B cell (primary cell): ENCODE results near the gene OCA2. TPM values are rescaled to one million over a fixed set of nuclear protein-coding genes. Genes with fewer than 3 reads are reported as not detected.

ENCODE experiments used
- ATAC-seq: fragments of 200-7000 bp; cut with Tn5 transposase; one replicate; pipeline ENCODE4 v1.10.0; 2021; ENCODE audit warnings: low read depth, mild to moderate bottlenecking, moderate number of reproducible peaks, moderate library complexity
- CTCF ChIA-PET: fragments of 350-600 bp; sonication (Branson Sonifier 250); formaldehyde crosslinking; loops from one replicate; lab custom pipeline; 2021; ENCODE audit warnings: antibody characterized with exemption, inconsistent platforms; lab: Charles Lee
- POLR2A ChIA-PET: fragments of 350-600 bp; sonication (Branson Sonifier 250); formaldehyde crosslinking; loops from one replicate; lab custom pipeline; 2021; ENCODE audit warnings: antibody characterized with exemption; lab: Charles Lee
- DNase-seq: peaks from one replicate; pipeline ENCODE4 v3.0.0; 2013
- H2AFZ ChIP-seq: 2 replicates; pipeline ENCODE4 v1.6.1; 2012; ENCODE audit warnings: mild to moderate bottlenecking, low read depth, low read length; ENCODE audit not compliant: insufficient read depth, poor library complexity, severe bottlenecking
- H3K27ac ChIP-seq, 2 donors: 1 replicate in 1 of 2; 2 replicates in 1 of 2; pipeline ENCODE4 v1.5.1; 2012 to 2013; ENCODE audit warnings: low read length in 2 of 2, mild to moderate bottlenecking in 2 of 2, moderate library complexity in 1 of 2
- H3K27me3 ChIP-seq, 4 experiments: fragments of 200-600 bp in 1 of 4; sonication (generic) in 1 of 4; replicated peaks in 1 of 4; 1 replicate in 2 of 4; 2 replicates in 2 of 4; pipeline versions ENCODE4 v1.6.1 to v1.7.0; 2013 to 2016; ENCODE audit warnings: low read length in 3 of 4, mild to moderate bottlenecking in 2 of 4, mixed read lengths in 1 of 4, moderate library complexity in 1 of 4; ENCODE audit not compliant: insufficient read depth in 4 of 4, control insufficient read depth in 3 of 4; ENCODE audit errors: control extremely low read depth in 1 of 4
- H3K36me3 ChIP-seq, 2 experiments: replicated peaks in 1 of 2; 1 replicate in 1 of 2; 2 replicates in 1 of 2; pipeline versions ENCODE4 v1.6.1 to v1.7.1; 2013; ENCODE audit warnings: low read length in 1 of 2; ENCODE audit not compliant: insufficient read depth in 2 of 2, control insufficient read depth in 1 of 2; ENCODE audit errors: control extremely low read depth in 1 of 2, extremely low read depth in 1 of 2
- H3K4me1 ChIP-seq, 2 donors: fragments of 200-600 bp in 1 of 2; sonication (generic) in 1 of 2; 1 replicate in 1 of 2; 2 replicates in 1 of 2; pipeline versions ENCODE4 v1.5.1 to v1.6.1; 2013 to 2017; ENCODE audit warnings: low read length in 2 of 2; ENCODE audit not compliant: control insufficient read depth in 2 of 2, insufficient read depth in 2 of 2
- H3K4me2 ChIP-seq: replicated peaks from 2 replicates; pipeline ENCODE3; 2012; ENCODE audit warnings: mild to moderate bottlenecking, low read depth, low read length; ENCODE audit not compliant: poor library complexity, severe bottlenecking
- H3K4me3 ChIP-seq, 5 experiments: fragments of 200-600 bp in 1 of 5; sonication (generic) in 1 of 5; 1 replicate in 3 of 5; 2 replicates in 2 of 5; pipeline versions ENCODE4 v1.5.1 to v1.7.0; 2011 to 2016; ENCODE audit warnings: low read length in 4 of 5, mild to moderate bottlenecking in 4 of 5, low read depth in 2 of 5, control low read depth in 1 of 5, moderate library complexity in 1 of 5; ENCODE audit not compliant: insufficient read depth in 1 of 5; ENCODE audit errors: control extremely low read depth in 1 of 5, extremely low read depth in 1 of 5
- H3K79me2 ChIP-seq: fragments of 200-600 bp; sonication (generic); one replicate; pipeline ENCODE4 v1.6.0; 2016; ENCODE audit warnings: low read length; ENCODE audit not compliant: control insufficient read depth, insufficient read depth
- H3K9ac ChIP-seq: fragments of 200-600 bp; sonication (generic); 2 replicates; pipeline ENCODE4 v1.6.1; 2017; ENCODE audit warnings: mild to moderate bottlenecking, low read length, moderate library complexity
- H3K9me3 ChIP-seq, 3 donors: one replicate each; pipeline versions ENCODE4 v1.6.1 to v1.7.1; 2013; ENCODE audit warnings: low read length in 2 of 3; ENCODE audit not compliant: control insufficient read depth in 2 of 3, insufficient read depth in 1 of 3; ENCODE audit errors: control extremely low read depth in 1 of 3
- H4K20me1 ChIP-seq: 2 replicates; pipeline ENCODE4 v1.6.0; 2012; ENCODE audit warnings: mild to moderate bottlenecking, low read length; ENCODE audit not compliant: insufficient read depth, control insufficient read depth, poor library complexity, severe bottlenecking
- H3K27ac Mint-ChIP-seq: one replicate; pipeline ENCODE4 v1.8.0; 2021; ENCODE audit warnings: mixed read lengths
- H3K27me3 Mint-ChIP-seq: one replicate; pipeline ENCODE4 v1.8.0; 2021; ENCODE audit warnings: mixed read lengths
- H3K4me1 Mint-ChIP-seq: one replicate; pipeline ENCODE4 v1.8.0; 2021; ENCODE audit warnings: mixed read lengths
- H3K4me3 Mint-ChIP-seq: one replicate; pipeline ENCODE4 v1.8.0; 2021; ENCODE audit warnings: mixed read lengths
- H3K9me3 Mint-ChIP-seq: one replicate; pipeline ENCODE4 v1.8.0; 2022; ENCODE audit warnings: mixed read lengths; ENCODE audit not compliant: insufficient read depth
- CTCF ChIP-seq: fragments of 200-600 bp; IDR thresholded peaks from one replicate; pipeline ENCODE4 v1.8.0; 2022; ENCODE audit warnings: antibody characterized with exemption, mild to moderate bottlenecking
- EZH2 ChIP-seq: IDR thresholded peaks from 2 replicates; pipeline ENCODE4 v1.6.1; 2012; ENCODE audit warnings: borderline replicate concordance, low read depth, mild to moderate bottlenecking, moderate library complexity, low read length; ENCODE audit not compliant: insufficient read depth, poor library complexity, severe bottlenecking
- WGBS: methylation state at CpG from one replicate; pipeline ENCODE4 v1.1.5; 2013; ENCODE audit warnings: missing lambda C conversion rate; ENCODE audit not compliant: insufficient coverage; 5-methylcytosine and 5-hydroxymethylcytosine counted together
- intact Hi-C: fragments of 100-400 bp; cut with micrococcal nuclease; formaldehyde crosslinking; loops from one replicate; pipeline ENCODE4 v1.10.0; 2022
- polyA plus RNA-seq: library from polyadenylated mRNA; depleted of rRNA; stranded (reverse); fragments of >200 nt; gene quantifications from 2 replicates; pipeline ENCODE4 v1.2.3, GENCODE V29; 2012
- total RNA-seq, 2 donors: library from RNA; stranded (reverse); fragments of 120-200 nt in 1 of 2; gene quantifications; 1 replicate in 1 of 2; 2 replicates in 1 of 2; pipeline versions ENCODE4 v1.2.3 to v1.2.4, GENCODE V29; 2013 to 2022

Gene OCA2
- total and polyA plus RNA-seq, 2 donors (not counting 1 experiment from before 2014, with no cell fraction given), result 0.12 TPM; not detected in 1

GRCh38 chr15:28043691-28044091 lies 55.4 kb downstream of the OCA2 start:
- no peak for TF ChIP-seq EZH2
- no peak for TF ChIP-seq CTCF
- Mint-ChIP-seq H3K9me3 (peaks cover 3% of the 10 kb centered on the region), H3K27ac (no peak overlapping the region), H3K27me3 (peaks cover 11% of the 10 kb centered on the region), H3K4me1 (no peaks in the 10 kb centered on the region), H3K4me3 (no peak overlapping the region)
- Histone ChIP-seq H3K9ac (no peak overlapping the region), H4K20me1 (no peaks in the 10 kb centered on the region), H3K79me2 (no peaks in the 10 kb centered on the region), H3K4me3 (no peak overlapping the region), H3K9me3 (peaks cover 0 to 2% (median 0%) of the 10 kb centered on the region in 3 donors), H3K27me3 (no peaks in the 10 kb centered on the region), H3K27ac (no peak overlapping the region), H3K4me2 (no peak overlapping the region), H3K36me3 (no peaks in the 10 kb centered on the region), H3K4me1 (no peaks in the 10 kb centered on the region), H2AFZ (no peak overlapping the region)
- no peak for ATAC-seq
- intact Hi-C loops, result no loop called here
- no peak for DNase-seq
- CTCF ChIA-PET, result no interaction called here
- POLR2A ChIA-PET, result no interaction called here

GRCh38 chr15:28037969-28038590 lies 61.0 kb downstream of the OCA2 start:
- Histone ChIP-seq H4K20me1 (no peaks in the 10 kb centered on the region), H3K36me3 (no peaks in the 10 kb centered on the region), H3K9me3 (no peaks in the 10 kb centered on the region), H3K4me2 (no peak overlapping the region), H3K27ac (no peak overlapping the region), H3K4me1 (no peaks in the 10 kb centered on the region), H3K79me2 (no peaks in the 10 kb centered on the region), H3K9ac (no peak overlapping the region), H2AFZ (no peak overlapping the region), H3K27me3 (no peaks in the 10 kb centered on the region), H3K4me3 (no peak overlapping the region)
- Mint-ChIP-seq H3K27ac (no peak overlapping the region), H3K4me3 (no peak overlapping the region), H3K27me3 (no peaks in the 10 kb centered on the region), H3K4me1 (no peaks in the 10 kb centered on the region), H3K9me3 (peaks cover 3% of the 10 kb centered on the region)
- 82% methylated on average over 3 of the region's 4 CpGs for WGBS
- CTCF ChIA-PET, result no interaction called here
- DNase-seq (no peak), ATAC-seq (no peak)
- intact Hi-C loops, result no loop called here
- POLR2A ChIA-PET, result no interaction called here
- TF ChIP-seq CTCF, result no peak
- no peak for TF ChIP-seq EZH2
